GM19025 (cell line): Measurements from ENCODE around the gene ZNF841.
"Not testable (repeated sequence)": the region's sequence is repeated elsewhere in the genome, so short reads cannot be mapped to it uniquely, and the experiment has no call there.

ENCODE experiments used
- ATAC-seq: cut with Tn5 transposase; IDR thresholded peaks from one replicate; pipeline ENCODE4 v1.9.1; 2021; ENCODE audit warnings: mild to moderate bottlenecking, low read depth, moderate library complexity; ENCODE audit not compliant: unreplicated experiment

ZNF841 gene

DNA sequence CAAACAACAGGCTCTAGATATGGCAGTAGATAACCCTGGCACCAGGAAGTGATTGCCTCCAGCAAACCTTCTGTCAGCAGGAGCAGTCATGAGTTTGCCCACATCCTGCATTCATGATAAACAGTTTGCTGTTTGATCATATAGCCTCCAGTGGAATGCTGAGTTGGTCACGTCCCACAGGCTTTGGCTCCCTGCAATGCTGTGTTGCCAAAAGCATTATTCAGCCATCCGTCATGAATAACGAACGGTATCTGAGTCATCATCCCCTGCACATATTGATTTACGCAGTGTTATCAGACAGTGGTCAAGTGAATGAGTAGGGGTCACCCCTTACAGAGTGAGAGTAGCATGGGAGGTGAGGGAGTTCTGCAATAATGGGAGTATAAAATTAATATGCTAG lies 25.1 kb downstream of the ZNF841 start:
- ATAC-seq: no peak

DNA sequence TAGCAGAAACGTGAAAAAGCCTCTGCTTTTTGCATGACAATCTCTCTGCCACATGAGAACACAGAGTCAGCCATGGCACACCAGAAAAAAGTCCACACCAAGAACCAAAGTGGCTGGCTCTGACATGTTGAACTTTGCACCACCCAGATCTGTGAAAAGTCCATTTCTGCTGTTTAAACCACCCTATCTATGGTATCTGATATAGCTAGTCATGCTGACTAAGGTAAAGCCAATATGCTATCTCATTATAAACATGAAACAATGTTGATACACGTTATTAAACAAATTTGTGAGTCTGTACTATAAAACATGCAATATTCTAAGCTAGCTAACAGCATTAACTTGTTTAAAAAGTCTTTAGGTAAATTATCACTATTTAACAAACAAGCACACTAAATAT lies 25.9 kb downstream of the ZNF841 start:
- ATAC-seq: no peak

GRCh38 chr19:52066258-52066863 lies 29.2 kb downstream of the ZNF841 start:
- ATAC-seq: no peak

GRCh38 chr19:52065399-52065798 lies 30.2 kb downstream of the ZNF841 start:
- ATAC-seq: no peak

DNA sequence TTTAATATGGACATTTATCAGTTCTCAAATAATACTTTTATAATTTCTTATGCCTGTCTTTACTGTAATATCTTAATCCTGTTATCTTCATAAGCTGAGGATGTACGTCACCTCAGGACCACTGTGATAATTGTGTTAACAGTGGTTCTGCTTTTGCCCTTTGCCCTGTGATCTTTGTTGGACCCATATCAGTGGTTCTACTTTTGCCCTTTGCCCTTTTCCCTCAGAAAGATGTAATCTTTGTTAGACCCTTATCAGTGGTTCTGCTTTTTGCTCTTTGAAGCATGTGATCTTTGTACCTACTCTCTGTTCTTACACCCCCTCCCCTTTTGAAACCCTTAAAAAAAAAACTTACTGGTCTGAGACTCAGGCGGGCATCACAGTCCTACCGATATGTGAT lies 39.1 kb downstream of the ZNF841 start:
- not testable (repeated sequence) for ATAC-seq

DNA sequence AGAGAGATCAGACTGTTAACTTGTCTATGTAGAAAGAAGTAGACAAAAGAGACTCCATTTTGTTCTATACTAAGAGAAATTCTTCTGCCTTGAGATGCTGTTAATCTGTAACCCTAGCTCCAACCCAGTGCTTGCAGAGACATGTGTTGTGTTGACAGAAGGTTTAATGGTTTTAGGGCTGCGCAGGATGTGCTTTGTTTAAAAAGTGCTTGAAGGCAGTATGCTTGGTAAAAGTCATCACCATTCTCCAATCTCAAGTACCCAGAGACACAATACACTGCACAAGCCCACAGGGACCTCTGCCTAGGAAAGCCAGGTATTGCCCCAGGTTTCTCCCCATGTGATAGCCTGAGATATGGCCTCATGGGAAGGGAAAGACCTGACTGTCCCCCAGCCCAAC lies 43.8 kb downstream of the ZNF841 start:
- ATAC-seq: not testable (repeated sequence)

DNA sequence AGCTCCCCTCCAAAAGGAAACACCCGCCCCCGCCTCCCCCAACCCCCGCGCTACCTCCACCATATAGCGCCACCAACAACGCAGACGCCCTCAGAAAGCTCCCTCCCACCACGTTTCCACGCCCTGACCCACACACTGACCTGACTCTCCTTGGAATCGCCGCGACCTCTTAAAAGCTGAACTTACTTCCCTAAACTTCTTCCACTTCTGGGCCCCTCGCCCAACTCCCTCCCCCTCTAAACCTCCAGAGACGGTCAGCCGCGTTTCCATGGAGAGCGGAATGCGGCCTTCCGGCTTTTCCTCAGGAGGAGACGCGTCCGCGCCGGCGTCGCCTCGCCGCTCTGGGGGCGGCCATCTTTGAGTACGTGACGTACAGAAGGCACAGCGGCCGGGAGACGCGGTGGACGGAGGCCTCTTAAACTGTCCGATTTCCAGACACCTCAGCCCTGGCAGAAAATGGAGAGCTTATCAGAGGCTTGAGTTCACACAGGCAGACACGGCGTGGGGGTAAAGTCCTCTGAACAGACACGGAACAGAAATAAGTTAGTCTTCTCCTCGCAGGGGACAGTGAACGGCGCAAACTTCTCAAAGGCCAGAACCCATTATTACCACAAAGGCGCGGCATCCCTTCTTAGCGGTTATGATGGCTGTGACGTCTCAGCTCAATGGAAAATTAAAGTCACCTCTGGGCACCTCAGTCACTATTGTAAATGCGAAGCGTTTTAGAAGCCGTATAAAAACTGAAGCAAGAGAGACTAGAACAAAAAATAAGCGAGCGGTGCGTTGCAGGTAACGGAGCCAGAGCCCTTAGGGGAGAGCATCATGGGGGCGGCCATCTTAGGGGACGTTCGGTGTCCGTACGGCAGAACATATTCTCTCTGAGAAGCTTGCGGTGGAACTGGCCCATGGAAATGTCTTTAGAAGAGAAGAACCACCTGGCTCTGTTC lies 46.7 kb downstream of the ZNF841 start, which contains the start of gene ZNF432:
TSS of gene ZNF432 (minus strand) at position 284 of the 947 bp plus-strand sequence. CDS start 1,970 bp downstream, outside the sequence.
- peak; percentile 89 for ATAC-seq

DNA sequence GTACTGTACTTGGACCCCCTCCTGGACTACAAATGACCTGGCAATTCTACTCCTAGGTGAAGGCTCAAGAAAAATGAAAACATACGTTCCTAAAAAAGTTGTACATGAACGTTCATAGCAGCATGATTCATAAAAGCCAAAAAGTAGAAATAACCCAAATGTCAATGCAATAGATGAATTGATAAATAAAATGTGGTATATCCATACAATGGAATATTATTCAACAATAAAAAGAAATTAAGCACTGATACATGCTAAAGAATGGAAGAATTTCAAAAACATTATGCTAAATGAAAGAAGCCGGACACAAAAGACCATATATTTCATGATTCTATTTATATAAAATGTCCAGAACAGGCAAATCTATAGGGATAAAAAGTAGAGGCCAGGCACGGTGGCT lies 56.4 kb downstream of the ZNF841 start:
- ATAC-seq: no peak

- ATAC-seq: no peak
Measured at GRCh38 chr19:52034051-52034728, 61.4 kb downstream of the ZNF841 start.

DNA sequence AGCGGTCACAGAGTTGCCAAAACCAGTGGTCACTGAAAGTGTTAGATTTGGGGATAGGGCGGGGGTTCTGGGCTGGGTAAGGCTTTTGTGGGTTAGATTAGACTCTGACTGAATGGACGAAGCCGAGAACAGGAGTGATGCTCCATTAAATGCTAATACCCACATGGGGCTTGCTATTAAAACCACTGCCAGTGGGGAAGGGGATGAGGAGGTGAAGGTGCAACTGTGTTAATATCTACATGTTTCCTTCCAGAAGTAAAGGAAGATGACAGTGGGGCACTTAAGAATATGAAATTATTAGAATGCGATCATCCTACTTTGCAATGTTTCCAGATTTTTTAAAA lies 66.8 kb downstream of the ZNF841 start:
- no peak for ATAC-seq

DNA sequence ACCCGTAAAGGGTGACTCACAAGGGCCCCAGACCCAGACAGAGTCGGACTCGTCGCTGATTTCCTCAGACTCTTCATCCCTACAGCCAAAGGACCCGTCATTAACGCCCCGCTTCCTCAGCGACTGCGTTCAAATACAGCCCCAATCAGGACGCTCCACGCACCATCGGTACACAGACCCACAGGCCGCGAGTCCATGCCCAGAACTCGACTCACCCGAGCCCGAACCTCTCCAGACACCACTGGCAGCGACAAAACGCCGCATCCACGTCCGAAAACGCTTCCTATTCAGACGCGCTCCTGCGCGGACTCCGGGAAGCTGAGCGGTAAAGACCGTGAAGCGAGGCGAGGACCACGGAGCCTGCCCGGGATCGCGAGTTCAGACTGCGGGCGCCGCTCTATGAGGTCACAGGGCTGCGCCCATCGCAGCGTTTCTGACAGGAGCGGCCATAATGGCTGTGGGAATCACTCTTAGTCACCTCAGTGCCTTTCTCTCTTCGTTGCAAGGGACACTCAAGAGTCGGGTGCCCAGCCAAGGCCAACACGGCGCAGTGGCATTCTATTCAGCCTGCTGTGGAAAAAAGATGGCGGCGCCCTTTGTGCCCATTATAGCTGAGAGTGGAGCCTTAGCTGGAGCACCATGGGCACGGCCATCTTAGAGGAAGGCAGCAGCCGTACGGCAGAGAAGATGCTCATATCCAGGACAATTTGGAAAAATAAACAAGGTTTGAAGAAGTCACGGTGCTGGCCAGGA lies 67.4 kb downstream of the ZNF841 start, which contains the start of gene ZNF614:
TSS of gene ZNF614 (minus strand) at position 353 of the 753 bp plus-strand sequence. CDS start 2,634 bp downstream, outside the sequence.
- ATAC-seq: peak; percentile 75

DNA sequence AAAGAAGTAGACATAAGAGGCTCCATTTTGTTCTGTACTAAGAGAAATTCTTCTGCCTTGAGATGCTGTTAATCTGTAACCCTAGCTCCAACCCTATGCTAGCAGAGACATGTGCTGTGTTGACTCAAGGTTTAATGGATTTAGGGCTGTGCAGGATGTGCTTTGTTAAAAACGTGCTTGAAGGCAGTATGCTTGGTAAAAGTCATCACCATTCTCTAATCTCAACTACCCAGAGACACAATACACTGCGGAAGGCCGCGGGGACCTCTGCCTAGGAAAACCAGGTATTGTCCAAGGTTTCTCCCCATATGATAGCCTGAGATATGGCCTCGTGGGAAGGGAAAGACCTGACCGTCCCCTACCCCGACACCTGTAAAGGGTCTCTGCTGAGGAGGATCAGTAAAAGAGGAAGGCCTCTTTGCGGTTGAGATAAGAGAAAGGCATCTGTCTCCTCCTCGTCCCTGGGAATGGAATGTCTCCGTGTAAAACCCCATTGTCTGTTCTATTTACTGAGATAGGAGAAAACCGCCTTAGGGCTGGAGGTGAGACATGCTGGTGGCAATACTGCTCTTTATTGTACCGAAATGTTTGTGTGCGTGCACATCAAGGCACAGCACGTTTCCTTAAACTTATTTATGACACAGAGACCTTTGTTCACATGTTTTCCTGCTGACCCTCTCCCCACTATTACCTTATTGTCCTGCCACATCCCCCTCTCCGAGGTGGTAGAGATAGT lies 69.1 kb downstream of the ZNF841 start:
- ATAC-seq: not testable (repeated sequence)

DNA sequence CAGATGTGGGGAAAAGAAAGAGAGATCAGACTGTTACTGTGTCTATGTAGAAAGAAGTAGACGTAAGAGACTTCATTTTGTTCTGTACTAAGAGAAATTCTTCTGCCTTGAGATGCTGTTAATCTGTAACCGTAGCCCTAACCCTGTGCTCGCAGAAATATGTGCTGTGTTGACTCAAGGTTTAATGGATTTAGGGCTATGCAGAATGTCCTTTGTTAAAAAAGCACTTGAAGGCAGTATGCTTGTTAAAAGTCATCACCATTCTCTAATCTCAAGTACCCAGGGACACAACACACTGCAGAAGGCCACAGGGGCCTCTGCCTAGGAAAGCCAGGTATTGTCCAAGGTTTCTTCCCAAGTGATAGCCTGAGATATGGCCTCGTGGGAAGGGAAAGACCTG lies 71.1 kb downstream of the ZNF841 start:
- not testable (repeated sequence) for ATAC-seq

GRCh38 chr19:52022193-52022592 lies 73.4 kb downstream of the ZNF841 start:
- ATAC-seq: no peak

GRCh38 chr19:52020506-52020905 lies 75.1 kb downstream of the ZNF841 start:
- ATAC-seq: no peak
